HG03135 (cell line): ENCODE data around the gene DLL4.
"Not testable (repeated sequence)": the region's sequence is repeated elsewhere in the genome, so short reads cannot be mapped to it uniquely, and the experiment has no call there.

Source experiments
- ATAC-seq: cut with Tn5 transposase; IDR thresholded peaks from one replicate; pipeline ENCODE4 v1.9.1; 2021; ENCODE audit warnings: mild to moderate bottlenecking, moderate library complexity; ENCODE audit not compliant: unreplicated experiment

The DLL4 gene

DNA sequence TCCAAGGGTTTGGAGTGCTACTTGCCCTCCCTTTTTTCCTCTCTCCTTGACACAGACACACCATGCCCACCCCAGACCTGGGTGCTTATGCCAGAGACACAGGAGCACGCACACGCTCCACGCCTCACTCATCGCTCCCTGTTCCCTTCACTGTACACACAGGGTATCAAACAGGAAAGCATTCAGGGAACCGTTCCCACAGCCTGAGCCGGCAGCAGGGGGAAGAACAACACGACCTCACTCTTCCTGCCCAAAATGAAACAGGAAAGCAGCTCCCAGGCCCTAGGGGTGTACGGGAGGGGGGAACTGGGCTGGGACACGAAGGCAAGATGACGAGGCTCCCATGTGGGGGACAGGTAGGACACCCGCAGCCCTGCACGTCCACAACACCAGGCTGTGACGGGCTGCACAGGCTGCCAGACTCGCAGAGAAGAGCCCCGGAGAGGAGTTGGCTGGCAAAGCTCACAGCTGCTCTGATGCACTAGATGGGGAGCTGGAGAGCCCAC lies 11.2 kb downstream of the DLL4 start:
- ATAC-seq, result no peak

DNA sequence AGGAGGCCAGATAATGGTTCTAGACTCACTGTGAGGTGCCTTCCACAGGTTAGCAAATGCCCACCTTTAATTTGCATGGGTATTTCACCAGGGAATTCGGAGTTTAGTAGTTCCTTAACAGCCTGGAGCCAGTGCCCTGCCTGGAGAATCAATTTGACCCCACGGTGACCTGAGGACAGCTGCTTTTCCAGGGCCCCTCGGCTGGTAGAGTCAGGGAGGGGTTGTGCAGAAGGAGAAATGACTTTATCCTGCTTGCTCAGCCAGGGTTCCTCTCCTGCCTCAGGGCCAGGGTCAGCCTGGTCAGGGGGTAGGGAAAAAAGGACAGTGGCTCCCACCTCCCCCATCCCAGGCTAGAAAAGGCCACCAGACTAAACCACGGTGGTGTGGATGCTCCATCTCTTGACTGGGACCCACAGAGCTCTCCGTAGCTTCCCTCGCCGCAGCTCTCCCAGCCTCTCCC lies 12.0 kb downstream of the DLL4 start:
- no peak for ATAC-seq

DNA sequence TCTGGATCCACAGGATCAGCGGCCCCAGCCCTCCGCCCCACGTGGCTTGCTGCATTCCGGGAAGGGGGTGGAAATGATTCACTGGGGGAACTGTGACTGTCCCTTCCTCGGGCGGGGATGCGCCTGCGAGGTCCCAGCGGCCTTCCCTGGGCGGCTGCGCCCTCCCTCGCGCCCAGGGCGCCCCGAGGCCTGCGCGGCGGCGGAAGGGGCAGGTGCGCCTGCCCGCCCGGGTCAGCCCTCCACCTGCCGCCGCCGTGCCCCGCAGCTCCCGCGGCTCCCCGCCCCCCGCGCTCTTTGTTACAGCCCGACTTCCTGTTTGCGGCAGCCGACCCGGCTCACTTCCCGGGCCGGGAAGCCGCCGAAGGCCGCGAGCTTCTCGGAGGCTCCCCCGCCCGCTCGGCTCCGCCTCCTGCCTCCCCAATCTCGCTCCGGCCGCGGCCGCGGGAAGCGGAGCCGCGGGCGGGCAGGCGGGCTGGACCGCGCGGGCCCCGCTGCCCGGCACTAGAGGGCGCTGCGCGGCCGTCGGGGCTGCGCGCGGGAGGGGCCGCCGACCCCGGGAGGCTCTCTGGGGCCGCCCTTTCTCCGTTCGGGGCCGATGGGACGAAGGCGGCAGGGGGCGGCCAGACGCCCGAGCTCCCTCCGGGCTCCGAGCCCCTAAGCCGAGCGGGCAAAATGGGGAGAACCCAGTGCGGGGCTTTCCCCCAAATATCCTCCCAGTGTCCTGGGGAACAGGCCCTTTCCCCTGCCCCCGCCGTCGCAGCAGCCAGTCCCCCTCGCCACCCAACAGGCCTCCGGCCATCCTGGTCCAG lies 12.6 kb downstream of the DLL4 start:
- peak; percentile 58 for ATAC-seq

DNA sequence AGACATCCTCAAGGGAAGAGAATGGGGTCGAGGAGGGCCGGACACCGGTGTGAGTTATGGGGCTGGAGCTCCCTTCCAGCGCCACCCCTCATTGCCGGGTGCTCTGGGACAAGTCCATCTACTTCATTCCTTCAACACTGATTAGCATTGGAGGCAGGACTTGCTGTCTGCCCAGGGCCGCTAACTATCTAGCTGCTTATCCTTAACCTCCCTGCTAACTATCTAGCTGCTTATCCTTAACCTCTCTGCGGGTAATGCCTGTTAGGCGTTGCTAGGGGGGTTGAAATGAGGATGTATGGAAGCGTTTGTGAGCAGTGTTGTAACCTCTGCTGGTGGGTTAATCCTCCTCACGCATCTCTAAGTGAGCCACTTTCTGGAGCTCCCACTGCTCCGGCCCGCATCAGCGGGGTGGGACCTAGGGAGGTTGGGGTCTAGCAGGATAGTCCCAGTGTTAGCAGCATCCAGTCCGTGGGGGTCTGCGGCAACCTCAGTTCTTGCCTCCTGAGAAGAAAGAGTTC lies 13.3 kb downstream of the DLL4 start:
- peak; percentile 7 for ATAC-seq

DNA sequence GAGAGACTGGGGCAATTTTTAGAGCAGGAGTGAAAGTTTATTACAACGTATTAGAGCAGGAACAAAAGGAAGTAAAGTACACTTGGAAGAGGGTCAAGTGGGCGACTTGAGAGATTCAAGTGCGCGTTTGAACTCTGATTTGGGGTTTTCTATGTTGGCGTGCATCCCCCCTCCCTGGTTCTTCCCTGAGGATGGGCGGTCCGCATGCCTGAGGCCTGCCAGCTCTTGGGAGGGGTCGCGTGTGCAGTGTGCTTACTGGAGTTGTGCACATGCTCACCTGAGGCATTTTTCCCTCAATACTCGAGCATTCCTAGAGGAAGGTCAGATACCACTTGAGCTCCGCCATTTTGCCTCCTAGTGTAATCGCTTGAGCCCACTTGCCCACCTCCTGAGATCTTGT lies 13.7 kb downstream of the DLL4 start:
- no peak for ATAC-seq

DNA sequence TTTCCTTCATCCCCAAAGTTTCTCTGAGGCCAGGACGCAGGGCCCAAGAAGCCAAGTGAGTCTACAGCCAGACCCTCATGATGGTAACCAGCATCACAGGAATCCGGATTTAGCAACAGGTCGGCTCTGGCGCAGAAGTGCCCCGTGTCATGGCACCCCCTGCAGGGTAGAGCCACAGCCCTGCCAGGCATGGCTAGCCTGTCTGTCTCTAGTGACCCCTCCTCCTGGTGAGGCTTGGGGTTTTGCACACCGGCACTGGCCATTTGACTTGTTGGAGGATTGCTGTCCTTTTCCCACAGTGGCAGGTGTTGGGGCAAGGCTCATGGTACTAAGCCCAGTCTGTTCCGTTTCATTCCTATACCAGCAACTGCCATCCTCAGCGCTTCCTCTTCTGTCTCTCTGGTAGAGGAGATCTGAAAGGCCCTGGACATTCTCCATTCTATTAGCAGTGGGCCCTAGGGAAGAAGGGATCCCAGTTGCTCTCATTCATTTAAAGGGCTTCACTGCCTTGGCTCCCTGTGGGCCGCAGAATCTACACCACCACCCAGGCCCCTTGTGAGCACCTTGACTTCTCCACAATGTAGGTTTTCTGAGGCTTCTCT lies 14.7 kb downstream of the DLL4 start:
- no peak for ATAC-seq

DNA sequence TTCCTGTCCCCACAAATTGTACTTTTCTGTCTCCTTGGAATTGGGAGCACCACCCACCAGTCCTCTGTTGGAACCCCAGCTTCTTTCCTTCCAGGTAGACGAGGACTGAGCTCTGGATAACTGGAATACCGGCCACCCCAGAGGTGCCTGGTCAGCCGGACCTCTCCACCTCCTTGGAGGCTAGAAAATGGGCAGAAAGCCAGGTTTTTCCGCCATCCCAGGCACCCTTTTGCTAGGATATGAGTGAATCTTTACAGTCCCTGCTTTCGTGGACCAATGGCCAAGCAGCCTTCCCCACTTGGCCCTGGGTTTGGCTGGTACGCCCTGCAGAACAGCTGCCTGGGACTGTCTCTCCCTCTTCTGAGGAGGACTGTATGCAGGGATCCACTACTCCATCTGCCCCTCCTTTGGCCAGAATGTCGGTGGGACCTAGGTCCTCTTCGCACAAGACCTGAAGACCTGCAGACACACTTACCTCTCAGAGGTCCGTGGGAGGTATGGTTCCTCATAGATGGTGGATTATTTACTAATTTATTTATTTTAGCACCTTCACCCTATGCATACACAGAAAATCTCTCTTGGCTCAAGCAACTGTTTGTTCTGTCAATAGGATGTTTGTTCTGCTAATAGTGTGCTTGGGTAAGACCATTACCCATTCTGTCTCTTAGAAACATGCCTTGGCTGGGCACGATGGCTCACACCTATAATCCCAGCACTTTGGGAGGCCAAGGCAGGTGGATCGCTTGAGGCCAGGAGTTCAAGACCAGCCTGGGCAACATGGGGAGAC lies 15.6 kb downstream of the DLL4 start:
- ATAC-seq, result no peak

DNA sequence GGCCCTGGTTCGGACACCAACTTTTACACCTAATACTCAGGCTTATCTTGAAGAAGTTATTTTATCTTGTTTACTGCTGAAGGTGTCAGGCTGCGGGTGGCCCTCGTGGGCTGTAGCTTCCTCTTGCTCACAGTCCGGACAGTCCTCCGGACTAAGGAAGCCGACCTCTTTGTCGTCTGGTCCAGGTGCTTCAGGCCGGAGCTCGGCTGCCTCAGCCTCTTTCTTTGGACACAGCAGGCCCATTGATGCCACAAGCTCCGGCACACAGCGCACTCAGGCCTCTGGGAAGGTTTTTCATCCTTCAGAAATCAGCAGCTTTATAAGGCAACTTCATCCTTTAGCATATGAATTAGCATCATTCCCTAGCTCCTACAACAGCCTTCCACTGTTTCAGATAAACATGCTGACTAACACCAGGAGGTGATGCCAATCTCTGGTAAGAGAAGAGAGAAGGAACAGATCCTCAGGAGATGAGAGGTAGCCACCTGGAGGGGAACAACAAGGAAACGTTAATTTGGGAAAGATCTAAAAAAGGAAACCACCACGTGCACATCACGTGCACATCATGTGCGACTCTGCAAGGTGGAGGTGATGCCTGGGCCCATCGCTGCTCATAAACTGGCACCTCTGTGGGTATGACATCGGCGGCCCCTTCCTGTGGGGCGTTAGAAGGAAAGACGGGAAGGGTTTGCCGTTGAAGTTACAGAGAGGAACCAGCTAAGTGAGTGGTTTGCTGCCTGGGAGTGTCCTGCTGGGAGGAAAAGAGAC lies 19.8 kb downstream of the DLL4 start:
- no peak for ATAC-seq

DNA sequence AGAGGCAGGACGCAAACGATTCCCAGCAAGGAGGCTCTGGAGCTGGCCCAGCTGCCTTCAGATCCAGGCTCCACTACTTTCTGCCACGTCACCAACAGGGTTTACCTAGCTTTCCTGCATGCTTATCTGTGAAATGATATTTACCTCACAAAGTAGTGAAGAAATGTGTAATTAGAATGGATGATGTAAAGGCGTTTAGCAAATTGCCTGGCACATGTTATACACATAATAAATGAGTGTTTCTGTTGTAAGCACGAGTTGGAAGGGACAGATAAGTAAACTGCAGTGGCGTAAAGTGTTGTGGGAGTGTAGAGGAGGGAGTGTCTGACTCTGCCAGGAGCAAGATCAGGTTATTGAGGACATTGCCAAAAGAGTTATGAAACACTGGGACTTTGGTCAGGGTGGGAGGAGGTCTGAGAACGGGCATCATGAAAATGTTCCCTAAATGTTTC lies 20.6 kb downstream of the DLL4 start:
- no peak for ATAC-seq

DNA sequence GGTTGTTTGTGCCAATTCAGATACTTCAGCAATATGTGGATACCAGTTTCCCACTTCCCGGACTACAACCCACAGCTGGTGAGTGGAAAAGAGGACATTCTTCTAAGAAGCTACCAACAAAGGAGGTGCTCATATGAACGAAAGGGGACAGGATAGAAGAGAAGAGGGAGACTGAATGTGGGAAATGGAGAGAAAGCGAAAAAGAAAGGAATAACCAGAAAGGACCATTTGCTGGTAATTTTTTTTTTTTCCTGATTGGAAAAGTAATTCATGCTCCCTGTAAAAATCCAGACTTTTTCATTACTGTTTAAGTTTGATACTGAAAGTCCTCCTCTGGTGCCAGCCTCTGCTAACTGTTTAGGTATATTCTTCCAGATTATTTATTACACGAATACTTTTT lies 22.6 kb downstream of the DLL4 start:
- no peak for ATAC-seq

DNA sequence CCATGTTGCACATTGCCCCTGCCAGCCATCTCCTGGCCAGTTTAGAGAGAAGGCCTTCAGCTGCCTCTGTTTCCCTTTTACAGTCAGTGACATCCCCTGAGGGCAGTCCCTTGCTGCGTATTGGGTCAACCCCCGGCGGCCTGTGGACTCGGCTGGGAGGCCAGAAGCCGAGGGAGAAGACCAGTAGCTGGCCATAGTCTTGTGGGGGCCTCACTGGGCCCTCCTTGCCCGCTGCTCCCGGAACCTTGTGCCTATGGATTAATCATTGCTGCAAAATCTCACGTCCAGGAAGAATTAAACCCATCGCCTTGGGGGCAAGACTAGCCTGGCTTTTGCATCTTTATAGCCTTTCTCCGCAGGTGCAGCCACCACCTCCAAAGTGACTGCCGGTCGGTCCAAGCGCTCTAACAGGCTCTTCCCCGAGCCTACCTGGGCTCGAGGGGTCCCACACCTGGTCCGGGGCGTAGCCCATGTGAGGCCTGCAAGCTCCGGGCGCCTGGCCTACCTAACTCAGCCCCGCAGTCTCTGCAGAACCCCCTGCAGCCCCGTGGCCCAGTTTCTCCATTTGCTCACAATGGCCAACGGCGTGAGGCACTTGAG lies 23.3 kb downstream of the DLL4 start:
- no peak for ATAC-seq

DNA sequence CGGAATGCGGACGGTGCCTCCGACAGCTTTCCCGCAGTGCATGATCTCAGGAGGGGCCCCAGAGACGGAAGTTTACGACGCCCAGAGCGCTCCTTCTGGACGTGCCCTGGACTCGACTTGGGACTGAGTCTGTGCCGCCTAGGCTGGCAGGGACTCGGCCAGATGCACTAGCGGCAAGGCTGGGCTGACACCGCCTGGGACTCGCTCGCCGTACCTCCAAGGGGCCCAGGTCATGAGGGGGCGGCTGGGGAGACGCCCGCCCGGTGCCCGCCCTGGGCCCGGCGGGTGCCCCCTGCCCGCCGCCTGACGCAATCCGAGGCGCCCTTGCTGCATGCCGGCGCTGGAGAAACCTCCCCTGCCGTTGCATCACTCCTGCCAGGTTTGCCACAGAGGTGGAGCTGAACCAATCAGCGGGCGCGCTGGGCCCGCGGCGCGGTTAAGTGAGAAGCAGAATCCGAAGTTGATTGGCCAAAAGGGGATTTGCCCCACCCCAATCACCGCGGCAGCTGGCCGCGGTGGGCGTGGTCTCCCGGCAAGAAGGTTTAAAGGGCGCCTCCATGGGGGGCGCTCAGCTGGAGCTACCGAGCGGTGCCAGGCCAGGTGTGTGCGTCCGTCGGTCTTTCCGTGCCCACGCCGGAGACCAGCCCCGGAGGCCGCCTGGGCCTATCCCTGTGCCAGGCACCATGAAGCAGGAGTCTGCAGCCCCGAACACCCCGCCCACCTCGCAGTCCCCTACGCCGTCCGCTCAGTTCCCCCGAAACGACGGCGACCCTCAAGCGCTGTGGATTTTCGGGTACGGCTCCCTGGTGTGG lies 24.0 kb downstream of the DLL4 start, which contains the start of gene CHAC1:
CHAC1 (plus strand) TSS at position 571 of the 812 bp plus-strand sequence; CDS start at position 684, 113 bp downstream.
- peak; percentile 77 for ATAC-seq

DNA sequence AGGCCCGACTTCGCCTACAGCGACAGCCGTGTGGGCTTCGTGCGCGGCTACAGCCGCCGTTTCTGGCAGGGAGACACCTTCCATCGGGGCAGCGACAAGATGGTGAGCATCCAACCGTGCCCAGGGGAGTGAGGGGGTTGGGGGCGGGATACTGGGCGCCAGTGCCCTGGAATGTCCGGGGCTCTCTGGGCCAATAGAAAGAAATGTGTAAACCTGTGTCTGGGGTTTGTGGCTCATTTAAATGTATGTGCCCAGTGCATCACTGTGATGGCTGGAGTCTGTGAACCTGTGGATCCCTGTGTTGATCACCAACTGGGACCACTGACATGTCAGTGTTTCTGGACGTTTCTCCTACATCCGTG lies 24.6 kb downstream of the DLL4 start:
- no peak for ATAC-seq

DNA sequence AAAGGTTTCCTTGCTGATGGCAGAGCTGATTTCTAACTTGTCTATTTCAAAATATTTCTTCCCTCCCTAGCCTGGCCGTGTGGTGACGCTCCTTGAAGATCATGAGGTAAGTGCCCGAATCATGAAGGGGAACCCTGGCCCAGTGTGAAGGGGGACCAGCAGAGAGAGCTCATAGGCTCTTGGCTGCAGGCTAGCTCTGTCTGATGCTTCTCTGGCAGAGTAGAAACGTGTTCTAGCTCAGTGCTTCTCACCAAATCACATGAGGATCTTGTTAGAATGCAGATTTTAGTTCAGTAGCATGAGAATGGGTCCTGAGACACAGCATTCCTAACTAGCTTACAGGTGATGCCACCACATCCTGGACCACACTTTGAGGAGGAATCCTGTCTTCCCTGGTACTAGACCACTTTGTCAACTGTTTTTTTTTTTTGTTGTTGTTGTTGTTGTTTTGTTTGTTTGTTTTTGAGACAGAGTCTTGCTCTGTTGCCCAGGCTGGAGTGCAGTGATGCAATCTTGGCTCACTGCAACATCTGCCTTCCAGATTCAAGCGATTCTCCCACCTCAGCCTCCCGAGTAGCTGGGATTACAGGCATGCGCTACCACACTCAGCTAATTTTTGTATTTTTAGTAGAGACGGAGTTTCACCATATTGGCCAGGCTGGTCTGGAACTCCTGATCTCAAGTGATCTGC lies 25.2 kb downstream of the DLL4 start:
- ATAC-seq, result not testable (repeated sequence)

DNA sequence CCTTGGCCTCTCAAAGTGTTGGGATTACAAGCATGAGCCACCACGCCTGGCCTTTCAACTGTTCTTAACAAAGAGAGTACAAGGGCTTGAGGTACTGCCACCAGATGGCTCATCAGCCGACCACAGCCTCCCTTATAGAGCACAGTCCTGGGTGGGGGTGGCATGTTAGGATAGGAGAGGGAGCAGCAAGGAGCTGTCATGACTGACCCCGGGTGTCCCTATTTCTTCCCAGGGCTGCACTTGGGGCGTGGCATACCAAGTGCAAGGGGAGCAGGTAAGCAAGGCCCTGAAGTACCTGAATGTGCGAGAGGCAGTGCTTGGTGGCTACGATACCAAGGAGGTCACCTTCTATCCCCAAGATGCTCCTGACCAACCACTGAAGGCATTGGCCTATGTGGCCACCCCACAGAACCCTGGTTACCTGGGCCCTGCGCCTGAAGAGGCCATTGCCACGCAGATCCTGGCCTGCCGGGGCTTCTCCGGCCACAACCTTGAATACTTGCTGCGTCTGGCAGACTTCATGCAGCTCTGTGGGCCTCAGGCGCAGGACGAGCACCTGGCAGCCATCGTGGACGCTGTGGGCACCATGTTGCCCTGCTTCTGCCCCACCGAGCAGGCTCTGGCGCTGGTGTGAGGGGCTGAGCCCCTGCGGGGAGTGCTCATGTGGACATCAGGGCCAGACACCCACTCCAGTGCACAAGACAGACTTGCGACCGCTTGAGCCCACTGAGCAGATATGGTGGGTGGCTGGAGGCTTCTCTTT lies 26.2 kb downstream of the DLL4 start:
- no peak for ATAC-seq

DNA sequence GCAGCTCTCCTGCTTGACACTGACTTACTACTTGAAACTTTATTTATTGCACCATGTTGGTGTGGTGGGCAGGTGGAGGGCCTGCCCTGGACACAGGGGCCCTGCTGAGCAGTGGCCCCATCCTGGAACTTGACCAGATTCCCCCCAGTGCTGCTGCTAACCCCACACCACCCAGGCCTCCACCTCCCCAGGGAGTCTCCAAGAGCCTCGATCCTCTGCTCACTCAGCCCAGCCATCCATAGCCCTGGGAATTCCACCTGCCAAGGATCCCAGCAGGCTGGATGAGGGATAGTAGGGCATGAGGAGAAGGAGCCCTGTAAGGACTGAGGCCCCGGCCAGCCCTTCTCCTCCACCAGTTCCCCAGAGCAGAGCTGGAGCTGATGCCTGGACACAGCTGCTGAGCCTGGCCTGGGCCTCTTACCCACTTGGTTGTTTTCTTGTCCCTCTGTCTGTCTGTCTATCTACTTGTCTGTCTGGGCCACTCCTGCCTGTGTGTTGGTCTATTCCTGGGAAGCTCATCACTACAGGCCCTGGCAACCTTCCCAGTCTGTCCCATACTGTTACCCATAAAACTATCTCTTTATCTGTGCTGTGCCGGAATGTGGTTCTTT lies 26.9 kb downstream of the DLL4 start:
- no peak for ATAC-seq

DNA sequence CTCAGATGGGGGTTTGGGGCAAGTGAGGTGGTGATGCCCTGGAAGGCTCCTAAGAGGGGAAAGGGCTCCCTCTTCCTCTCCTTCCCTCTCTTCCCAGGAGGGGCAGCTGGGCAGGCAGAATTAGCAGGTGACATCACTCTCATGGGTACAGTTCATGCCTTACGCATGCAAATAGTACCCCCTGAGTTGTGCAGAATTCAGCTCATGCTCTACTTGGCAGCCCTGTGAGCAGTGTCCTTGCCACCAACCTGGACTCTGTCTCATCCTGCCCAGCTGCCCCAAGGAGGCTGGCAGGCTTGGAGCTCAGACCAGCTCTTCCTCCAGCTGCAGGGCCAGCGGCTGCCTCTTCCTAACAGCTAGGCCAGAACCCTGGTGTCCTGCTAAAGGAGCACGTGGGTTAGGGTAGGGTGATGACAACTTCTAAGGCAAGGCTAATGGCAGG lies 27.4 kb downstream of the DLL4 start:
- ATAC-seq, result no peak
